ENCODE measurements around the gene CPD. TPM values are rescaled to one million over a fixed set of nuclear protein-coding genes. Genes with fewer than 3 reads are reported as not detected.

Gene CPD
- total and polyA plus RNA-seq, 2 of the 13 experiments (the other 11 are each of a cell fraction or from before 2014, with no cell fraction given): 46.1 to 72.3 TPM

- TF ChIP-seq RARA (CRISPR knock-in tag; IDR thresholded peaks at IDR 0.05): no peak
- TF ChIP-seq ZNF460 (CRISPR knock-in tag; IDR thresholded peaks at IDR 0.05; ENCODE audit: borderline replicate concordance): no peak
- TF ChIP-seq ZNF646 (CRISPR knock-in tag; IDR thresholded peaks at IDR 0.05): no peak
- peak; percentile 75 for TF ChIP-seq MXD1 (CRISPR knock-in tag; IDR thresholded peaks at IDR 0.05)
- peak; percentile 22; the same call in 1 of the 2 replicates for TF ChIP-seq KMT2B (CRISPR knock-in tag; IDR thresholded peaks at IDR 0.05)
- TF ChIP-seq ZZZ3 (CRISPR knock-in tag; IDR thresholded peaks at IDR 0.05; ENCODE audit: borderline replicate concordance): no peak
- no peak for TF ChIP-seq IRX3 (CRISPR knock-in tag; IDR thresholded peaks at IDR 0.05; ENCODE audit: borderline replicate concordance, low read depth)
- TF ChIP-seq ZNF230 (CRISPR knock-in tag; IDR thresholded peaks at IDR 0.05): no peak
- no peak for TF ChIP-seq ZBTB33 (CRISPR knock-in tag; IDR thresholded peaks at IDR 0.05)
- no peak for TF ChIP-seq HNF4A (CRISPR knock-in tag; IDR thresholded peaks at IDR 0.05)
- TF ChIP-seq SP1 (IDR thresholded peaks at IDR 0.05): no peak
- TF ChIP-seq SP1 (CRISPR knock-in tag; IDR thresholded peaks at IDR 0.05): peak; percentile 96
- TF ChIP-seq ZNF383 (CRISPR knock-in tag; IDR thresholded peaks at IDR 0.05; ENCODE audit: borderline replicate concordance): no peak
- TF ChIP-seq GABPB1 (CRISPR knock-in tag; IDR thresholded peaks at IDR 0.05): peak; percentile 91
- peak; percentile 31; the same call in 1 of the 2 replicates for TF ChIP-seq ETV5 (CRISPR knock-in tag; IDR thresholded peaks at IDR 0.05; ENCODE audit: borderline replicate concordance)
- TF ChIP-seq ZNF180 (CRISPR knock-in tag; IDR thresholded peaks at IDR 0.05; ENCODE audit: borderline replicate concordance, low read depth): no peak
- peak; percentile 66; the same call in 1 of the 2 replicates for TF ChIP-seq SPEN (CRISPR knock-in tag; IDR thresholded peaks at IDR 0.05; ENCODE audit: low read depth)
- TF ChIP-seq HMG20B (CRISPR knock-in tag; conservative IDR thresholded peaks at IDR 0.05): no peak
- no peak for TF ChIP-seq ZC3H13 (CRISPR knock-in tag; IDR thresholded peaks at IDR 0.05)
- TF ChIP-seq ZNF44 (CRISPR knock-in tag; IDR thresholded peaks at IDR 0.05): no peak
- TF ChIP-seq RFX1 (IDR thresholded peaks at IDR 0.05): peak; percentile 76
- TF ChIP-seq ELF3 (CRISPR knock-in tag; IDR thresholded peaks at IDR 0.05): peak; percentile 23; the same call in 1 of the 2 replicates
- TF ChIP-seq SETDB1 (CRISPR knock-in tag; IDR thresholded peaks at IDR 0.05; ENCODE audit: borderline replicate concordance): no peak
- TF ChIP-seq TEAD3 (CRISPR knock-in tag; optimal IDR thresholded peaks at IDR 0.05; ENCODE audit: borderline replicate concordance): peak; percentile 58
- peak; percentile 93 for TF ChIP-seq RBFOX2 (IDR thresholded peaks at IDR 0.05; ENCODE audit: low read depth, low read length)
Measured at GRCh38 chr17:30378825-30379302, at the start of gene CPD (continued).
